ENCODE results near the gene UBE3C.
"Not testable (repeated sequence)": the region's sequence is repeated elsewhere in the genome, so short reads cannot be mapped to it uniquely, and the experiment has no call there.

UBE3C gene

GRCh38 chr7:157241631-157242030 is 102.9 kb downstream of the UBE3C start:
- no peak for DNase-seq

- DNase-seq = no peak
Observed at GRCh38 chr7:157244516-157245294, 106.0 kb downstream of the UBE3C start.

DNA sequence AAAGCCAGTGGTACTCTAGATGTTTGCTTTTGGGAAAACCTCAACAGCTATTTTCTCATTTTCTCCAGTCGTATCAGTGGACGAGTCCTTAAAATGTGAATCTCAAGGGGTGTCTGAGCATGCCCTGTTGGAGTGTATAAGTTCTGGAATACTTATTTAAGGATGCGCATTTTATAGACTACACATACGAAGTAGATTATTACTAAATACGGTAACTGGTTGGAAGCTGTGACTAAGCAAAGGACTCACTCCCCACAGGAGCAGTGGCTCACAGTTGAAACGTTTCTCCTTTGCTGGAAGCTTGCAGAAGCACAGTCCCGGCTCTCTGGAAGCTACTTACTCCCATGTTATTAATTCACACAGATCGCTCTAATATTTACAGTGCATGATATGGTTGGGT is 107.3 kb downstream of the UBE3C start:
- no peak for DNase-seq

- DNase-seq = no peak
Observed at GRCh38 chr7:157248659-157249058, 109.9 kb downstream of the UBE3C start.

DNA sequence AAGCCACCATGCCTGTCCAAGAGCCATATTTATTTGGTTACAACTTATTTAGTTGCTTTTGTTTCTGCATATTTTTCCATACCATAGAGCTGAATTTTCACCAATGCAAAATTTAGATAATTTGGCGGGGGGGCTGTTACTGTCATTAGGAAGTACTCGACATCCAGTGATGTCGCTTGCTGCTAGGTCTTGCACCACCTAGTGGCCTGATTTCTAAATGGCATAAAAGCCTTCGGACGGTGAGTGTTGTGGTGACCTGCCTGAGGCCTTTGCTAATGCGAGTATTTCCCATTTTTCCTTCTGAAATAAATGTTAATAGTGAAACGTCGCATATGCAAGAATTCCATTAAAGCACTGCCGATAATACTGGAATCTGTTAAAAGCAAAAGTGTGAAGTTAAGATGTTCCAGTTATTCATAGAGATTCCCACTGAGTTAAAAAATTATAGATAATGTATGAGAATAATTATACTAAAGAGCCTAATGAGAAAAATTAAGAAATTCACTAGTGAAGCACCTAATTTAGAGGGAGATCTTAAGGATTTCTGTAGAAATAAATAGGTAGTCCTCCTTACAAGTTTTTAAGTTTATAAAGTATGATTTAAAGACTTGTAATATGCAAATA is 112.0 kb downstream of the UBE3C start:
- DNase-seq = peak; percentile 19 to 54

DNA sequence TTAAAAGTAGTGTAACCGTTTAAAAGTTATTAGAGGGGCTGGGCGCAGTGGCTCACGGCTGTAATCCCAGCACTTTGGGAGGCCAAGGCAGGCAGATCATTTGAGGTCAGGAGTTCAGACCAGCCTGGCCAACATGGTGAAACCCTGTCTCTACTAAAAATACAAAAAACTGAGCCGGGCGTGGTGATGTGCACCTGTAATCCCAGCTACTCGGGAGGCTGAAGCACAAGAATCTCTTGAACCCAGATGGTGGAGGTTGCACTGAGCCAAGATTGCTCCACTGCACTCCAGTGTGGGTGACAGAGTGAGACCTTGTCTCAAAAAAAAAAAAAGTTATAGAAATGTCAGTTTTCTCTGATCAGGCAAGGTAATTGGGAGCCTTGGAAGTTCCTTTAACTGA is 113.1 kb downstream of the UBE3C start:
- DNase-seq = not testable (repeated sequence)

DNA sequence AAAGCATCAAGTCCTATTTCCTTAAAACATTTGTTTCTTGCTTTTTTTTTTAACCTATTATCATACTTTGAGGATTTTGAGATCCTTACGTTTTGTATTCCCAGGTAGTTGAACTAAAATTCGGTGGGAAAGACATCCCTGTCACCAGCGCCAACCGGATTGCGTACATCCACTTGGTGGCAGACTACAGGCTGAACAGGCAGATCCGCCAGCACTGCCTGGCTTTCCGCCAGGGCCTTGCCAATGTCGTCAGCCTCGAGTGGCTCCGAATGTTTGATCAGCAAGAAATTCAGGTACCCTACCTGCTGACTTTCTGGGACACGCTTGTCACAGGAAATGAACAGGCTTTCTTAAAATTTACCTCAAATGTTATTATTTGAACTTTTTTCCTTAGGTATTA is 115.1 kb downstream of the UBE3C start:
- DNase-seq = no peak

- DNase-seq = not testable (repeated sequence)
Observed at GRCh38 chr7:157254781-157255180, 116.1 kb downstream of the UBE3C start.

- no peak for DNase-seq
Observed at GRCh38 chr7:157255201-157255606, 116.5 kb downstream of the UBE3C start.

- DNase-seq = no peak
Observed at GRCh38 chr7:157263156-157263555, 124.4 kb downstream of the UBE3C start.

DNA sequence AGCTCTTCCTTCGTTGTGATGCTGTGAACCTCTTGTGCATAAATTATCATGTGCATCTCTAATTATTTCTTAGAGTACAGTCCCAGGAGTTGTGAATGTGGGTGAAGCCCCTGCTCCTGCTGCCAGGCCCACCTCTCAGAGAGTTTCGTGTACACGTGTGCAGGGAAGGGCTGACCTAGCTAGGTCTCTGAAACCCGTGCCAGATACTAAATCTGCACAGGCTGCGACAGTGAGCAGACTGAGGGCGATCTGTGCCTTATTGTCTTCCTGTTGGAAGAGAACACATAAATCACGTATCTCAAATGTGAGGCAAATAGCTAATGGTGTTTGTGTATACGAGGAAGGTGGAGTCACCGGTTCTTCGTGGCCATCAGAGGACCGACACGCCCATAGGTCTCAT is 126.3 kb downstream of the UBE3C start:
- no peak for DNase-seq

DNA sequence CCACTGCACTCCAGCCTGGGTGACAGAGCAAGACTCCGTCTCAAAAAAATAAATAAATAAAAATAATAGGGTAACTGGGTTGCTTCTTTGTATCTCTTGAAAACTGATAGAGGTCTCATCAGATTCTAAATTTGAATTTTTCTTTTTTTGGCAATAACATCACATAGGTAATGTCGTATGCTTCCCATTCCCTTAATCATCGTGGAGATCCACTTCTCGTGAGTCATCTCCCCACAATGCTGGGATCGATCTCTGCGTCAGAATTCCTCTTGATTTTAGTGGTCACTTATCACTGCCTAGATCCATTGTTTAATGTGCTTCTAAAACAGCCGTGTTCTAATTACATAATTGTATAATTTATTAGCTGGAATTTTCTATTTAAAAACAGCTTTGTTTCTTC is 127.5 kb downstream of the UBE3C start:
- DNase-seq = no peak

- no peak for DNase-seq
Observed at GRCh38 chr7:157267516-157267915, 128.8 kb downstream of the UBE3C start.

- no peak for DNase-seq
Observed at GRCh38 chr7:157267956-157268355, 129.2 kb downstream of the UBE3C start.

- DNase-seq = no peak
Observed at GRCh38 chr7:157268540-157268939, 129.8 kb downstream of the UBE3C start.

DNA sequence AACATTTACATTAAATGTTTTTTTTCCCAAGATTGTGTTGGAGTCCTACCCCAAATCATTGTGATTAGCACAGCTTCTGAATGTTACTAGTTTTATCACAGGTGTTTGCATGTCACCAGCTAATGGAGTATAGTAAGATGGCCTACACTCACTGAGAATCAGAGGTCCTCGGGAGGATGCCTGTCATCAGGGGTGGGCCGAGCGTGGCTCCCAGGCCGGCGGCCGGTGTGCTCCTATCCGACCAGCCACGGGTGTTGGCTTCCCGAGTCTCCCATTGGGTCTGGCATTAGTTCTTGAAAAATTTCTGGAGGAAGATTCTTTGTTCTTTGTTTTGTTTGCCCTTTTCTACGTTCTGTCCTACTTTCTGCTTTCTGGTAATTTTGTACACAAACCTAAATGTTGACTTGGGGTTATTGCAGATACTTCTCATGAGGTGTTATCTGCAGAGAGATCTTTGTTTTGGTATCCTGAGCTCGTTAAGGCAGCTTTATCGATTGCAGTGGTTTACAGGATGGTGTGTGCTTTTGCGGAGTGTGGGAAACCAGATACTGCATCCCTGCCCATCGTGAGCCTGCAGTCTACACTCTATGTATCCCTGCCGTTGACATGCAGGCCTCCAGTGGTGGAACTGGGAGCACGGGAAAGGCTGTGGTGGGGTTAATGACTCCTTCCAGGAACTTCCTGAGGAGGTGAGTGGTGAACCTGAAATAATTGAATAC is 130.8 kb downstream of the UBE3C start:
- no peak for DNase-seq

- no peak for DNase-seq
Observed at GRCh38 chr7:157270060-157270444, 131.3 kb downstream of the UBE3C start.

DNA sequence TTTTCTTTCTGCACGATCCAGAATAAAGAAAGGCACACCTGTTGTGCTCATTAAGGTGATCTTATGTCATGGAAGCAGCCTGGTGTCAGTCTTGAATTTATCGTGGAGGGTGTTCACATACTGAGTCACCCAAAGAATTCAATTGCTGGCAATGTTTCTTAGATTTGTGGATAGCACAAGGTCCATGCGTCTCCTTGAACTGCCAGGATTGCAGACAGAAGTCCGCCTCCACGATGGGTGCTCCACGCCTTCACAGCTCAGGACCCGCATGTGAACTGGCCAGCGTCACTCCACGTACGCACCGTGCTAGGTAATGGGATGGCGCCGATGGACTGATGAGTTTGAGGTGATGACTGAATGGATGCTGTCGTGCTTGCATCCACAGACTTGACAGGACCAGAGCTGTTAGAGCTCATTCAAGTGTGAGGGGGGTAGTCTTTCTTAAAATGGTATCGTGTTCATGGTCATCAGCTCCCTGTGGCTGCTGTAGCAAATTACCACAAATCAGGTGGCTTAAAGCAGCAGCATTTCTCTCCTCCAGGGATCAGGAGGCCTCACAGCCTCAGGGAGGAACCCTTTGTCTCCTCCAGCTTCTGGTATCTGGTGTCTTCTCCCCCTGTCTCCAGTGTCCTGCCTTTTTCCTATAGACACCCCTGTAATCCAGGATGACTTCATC is 132.7 kb downstream of the UBE3C start:
- no peak for DNase-seq

DNA sequence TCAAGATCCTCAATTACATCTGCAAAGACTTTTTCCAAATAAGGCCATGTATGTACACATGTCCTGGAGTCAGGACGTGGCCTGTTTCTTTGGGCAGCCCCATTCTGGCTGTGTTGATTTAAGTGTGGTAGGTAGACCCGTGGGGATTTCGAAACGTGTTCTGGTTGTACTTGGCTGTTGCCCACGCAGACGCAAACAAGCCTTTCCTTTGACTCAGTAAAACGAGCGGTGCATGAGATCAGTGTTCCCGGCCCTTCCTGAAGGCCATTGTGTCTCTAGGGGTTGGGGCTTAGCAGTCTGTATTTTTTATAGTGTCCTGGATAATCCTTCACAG is 133.2 kb downstream of the UBE3C start:
- DNase-seq = no peak

GRCh38 chr7:157272351-157273207 is 133.9 kb downstream of the UBE3C start:
- no peak for DNase-seq

DNA sequence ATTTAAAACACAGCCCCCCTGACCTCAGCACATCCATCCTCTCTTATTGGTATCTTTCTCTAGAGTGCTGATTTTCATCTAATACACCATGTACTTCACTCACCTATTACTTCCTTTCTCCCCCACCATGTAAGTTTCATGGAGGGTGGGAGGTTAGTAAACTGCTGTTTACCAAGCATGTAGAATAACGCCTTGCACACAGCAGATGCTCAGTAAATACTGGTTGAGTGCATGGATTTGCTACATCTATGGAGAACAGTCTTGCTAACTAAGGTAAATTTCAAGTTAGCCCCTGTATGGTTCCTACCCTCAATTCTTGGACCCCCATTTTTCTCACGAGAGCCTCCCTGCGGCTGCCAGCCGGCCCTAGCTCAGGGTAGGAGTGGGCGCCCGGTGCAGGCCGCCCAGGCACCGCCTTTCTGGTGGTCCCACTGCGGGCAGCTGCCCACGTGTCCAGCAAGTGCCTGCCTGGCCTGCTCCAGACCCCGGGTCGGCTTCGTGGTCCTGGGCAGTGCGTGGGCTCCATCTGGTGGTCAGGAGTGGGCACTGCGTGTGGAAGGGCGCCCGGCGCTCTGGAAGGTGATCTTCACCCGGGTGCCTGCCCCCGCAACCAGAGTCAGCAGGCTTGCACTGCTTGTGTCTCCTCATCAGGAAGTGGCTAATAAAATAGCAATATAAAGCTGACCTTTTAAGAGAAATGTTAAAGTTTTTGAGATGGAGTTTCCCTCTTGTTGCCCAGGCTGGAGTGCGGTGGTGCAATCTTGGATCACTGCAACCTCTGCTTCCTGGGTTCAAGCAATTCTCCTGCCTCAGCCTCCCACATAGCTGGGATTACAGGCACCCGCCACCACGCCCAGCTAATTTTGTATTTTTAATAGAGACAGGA is 134.7 kb downstream of the UBE3C start:
- peak in 1 of 2 experiments; percentile 58 for DNase-seq

All from NCI-H1930 (cell line).